ENCODE measurements around the gene TBX10.

GRCh38 chr11:67657300-67657699 is 17.7 kb upstream of the TBX10 start:
- TF ChIP-seq GATA2 (IDR thresholded peaks at IDR 0.05; ENCODE audit: low read depth, low read length) (no peak), GATA3 (IDR thresholded peaks at IDR 0.05; ENCODE audit: low read depth, low read length) (no peak)
